HG03520 (cell line): ENCODE measurements around the gene FOSL1.
A peak's percentile ranks its signal among the peaks of the same experiment; 100 is the strongest.

Experiments used
- ATAC-seq: cut with Tn5 transposase; IDR thresholded peaks from one replicate; pipeline ENCODE4 v1.9.1; 2021; ENCODE audit warnings: mild to moderate bottlenecking, moderate library complexity; ENCODE audit not compliant: unreplicated experiment

The FOSL1 gene

GRCh38 chr11:65882120-65883057 lies 17.8 kb downstream of the FOSL1 start:
- no peak for ATAC-seq

GRCh38 chr11:65880844-65881421 lies 19.3 kb downstream of the FOSL1 start:
- ATAC-seq, result no peak

- no peak for ATAC-seq
Observed at GRCh38 chr11:65880027-65880426, 20.2 kb downstream of the FOSL1 start.

GRCh38 chr11:65879617-65880016 lies 20.6 kb downstream of the FOSL1 start, which contains the start of gene CTSW:
TSS of gene CTSW (plus strand) at chr11:65879837. CDS start at chr11:65879855, 18 bp downstream.
- no peak for ATAC-seq

- peak; percentile 82 for ATAC-seq
Observed at GRCh38 chr11:65873318-65874156, 26.7 kb downstream of the FOSL1 start.

- ATAC-seq, result no peak
Observed at GRCh38 chr11:65872586-65873317, 27.4 kb downstream of the FOSL1 start, which contains the start of gene EFEMP2. TSS of gene EFEMP2 (minus strand) at chr11:65872800. CDS start at chr11:65872354, 446 bp downstream.

- ATAC-seq, result no peak
Observed at GRCh38 chr11:65871811-65872548, 28.2 kb downstream of the FOSL1 start.

GRCh38 chr11:65870706-65871681 lies 29.2 kb downstream of the FOSL1 start:
- no peak for ATAC-seq

GRCh38 chr11:65870307-65870658 lies 29.9 kb downstream of the FOSL1 start:
- no peak for ATAC-seq

- ATAC-seq, result no peak
Observed at GRCh38 chr11:65869643-65870306, 30.4 kb downstream of the FOSL1 start.

- ATAC-seq, result no peak
Observed at GRCh38 chr11:65868907-65869306, 31.3 kb downstream of the FOSL1 start.

- ATAC-seq, result no peak
Observed at GRCh38 chr11:65868076-65868667, 32.0 kb downstream of the FOSL1 start.

GRCh38 chr11:65867284-65868071 lies 32.7 kb downstream of the FOSL1 start:
- no peak for ATAC-seq

- no peak for ATAC-seq
Observed at GRCh38 chr11:65866509-65867283, 33.5 kb downstream of the FOSL1 start.

GRCh38 chr11:65865550-65866172 lies 34.5 kb downstream of the FOSL1 start:
- no peak for ATAC-seq
